ENCODE measurements around the gene DPP4. TPM values are rescaled to one million over a fixed set of nuclear protein-coding genes. Genes with fewer than 3 reads are reported as not detected.
A peak's percentile ranks its signal among the peaks of the same experiment; 100 is the strongest.

DPP4 gene
- total and polyA plus RNA-seq, 2 donors: 4.2 to 23.9 TPM

DNA sequence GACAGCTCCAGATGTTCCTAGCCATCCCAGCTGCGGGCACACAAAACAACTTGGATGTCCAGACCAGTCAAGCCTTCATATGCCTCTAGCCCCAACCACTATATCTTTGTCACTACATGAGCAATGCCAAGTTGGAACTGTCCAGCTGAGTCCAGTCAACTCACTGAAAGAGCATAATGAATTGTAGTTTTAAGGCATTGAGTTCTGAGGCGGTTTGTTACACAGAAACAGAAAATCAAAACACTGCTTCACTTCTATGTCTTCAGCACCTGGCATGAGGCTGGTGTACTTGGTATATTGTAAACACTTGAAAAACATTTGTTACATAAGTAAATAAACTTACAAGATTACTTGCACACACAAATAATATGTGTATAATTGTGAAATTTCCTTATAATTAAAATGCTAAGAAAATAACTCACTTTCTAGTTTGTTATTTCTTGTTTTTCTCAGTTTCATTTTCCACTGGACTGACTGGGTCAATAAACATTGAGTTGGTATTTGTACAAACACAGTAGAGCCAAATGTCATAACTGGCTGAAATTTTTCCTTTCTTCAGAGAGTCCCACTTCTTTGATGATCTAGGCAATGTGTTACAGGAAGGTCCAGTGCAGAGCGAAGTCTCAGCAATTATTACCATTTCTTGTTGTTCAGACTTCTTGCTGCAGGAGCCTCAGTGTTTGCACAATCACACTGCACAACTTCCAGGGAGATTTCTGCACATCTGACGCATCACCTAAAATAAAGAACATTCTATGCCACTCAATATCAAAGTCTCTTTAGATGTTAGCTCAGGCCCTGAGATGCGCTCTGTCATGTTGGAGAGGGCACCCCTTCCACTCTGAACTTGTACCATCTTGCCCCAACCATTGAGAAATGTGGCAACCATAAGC, 38.2 kb upstream of the DPP4 start:
- no peaks in the 10 kb centered on the region for H3K36me3 ChIP-seq (ENCODE audit: control insufficient read depth in 2 of 2, insufficient read depth in 2 of 2, low read length in 1 of 2)
- peaks cover 0 to 2% of the 10 kb centered on the region in 2 donors for H3K4me1 ChIP-seq (ENCODE audit: control insufficient read depth in 2 of 2, insufficient read depth in 2 of 2, low read length in 2 of 2)
- H3K4me3 ChIP-seq (ENCODE audit: low read length in 2 of 2): no peak overlapping the region
- DNase-seq (ENCODE audit: low read depth in 6 of 9, low spot score in 9 of 9): no peak
- H3K27me3 ChIP-seq (ENCODE audit: control insufficient read depth in 2 of 2, insufficient read depth in 1 of 2, low read length in 1 of 2): no peaks in the 10 kb centered on the region
- H3K9me3 ChIP-seq (ENCODE audit: control insufficient read depth in 2 of 2, insufficient read depth in 1 of 2, low read length in 1 of 2): peaks cover 0 to 4% of the 10 kb centered on the region in 2 donors
- WGBS: 97% methylated on average over 5 of the region's 5 CpGs
- no peak overlapping the region for H3K27ac ChIP-seq (ENCODE audit: low read depth in 1 of 2, low read length in 1 of 2)

DNA sequence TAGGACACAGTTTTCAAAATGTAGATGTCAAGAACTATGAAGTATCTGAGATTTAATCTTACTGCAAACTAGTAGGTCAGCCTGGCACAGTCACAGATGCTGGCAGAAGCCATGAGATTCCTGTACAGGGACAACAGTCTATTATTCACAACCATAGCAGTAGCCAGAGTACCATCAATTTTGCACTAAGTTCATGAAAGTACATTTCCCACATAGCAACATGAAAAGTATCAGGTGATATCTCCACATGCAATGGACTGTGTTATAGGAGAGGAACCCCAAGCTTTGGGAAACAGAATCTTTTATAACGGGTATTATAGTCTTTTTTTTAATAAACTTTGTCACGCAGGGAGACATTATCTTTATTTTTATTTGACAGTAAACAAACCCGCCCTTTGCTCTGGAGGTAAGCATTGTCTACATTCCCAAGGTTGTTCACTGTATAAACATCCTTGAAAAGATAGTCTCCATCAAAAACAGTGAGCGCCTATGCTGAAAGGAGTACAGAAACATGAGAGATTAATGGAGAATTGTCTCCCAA, 33.4 kb upstream of the DPP4 start:
- H3K27me3 ChIP-seq (ENCODE audit: control insufficient read depth in 2 of 2, insufficient read depth in 1 of 2, low read length in 1 of 2): no peaks in the 10 kb centered on the region
- WGBS: 97% methylated on average over 4 of the region's 4 CpGs
- no peak overlapping the region for H3K4me3 ChIP-seq (ENCODE audit: low read length in 2 of 2)
- no peak for DNase-seq (ENCODE audit: low read depth in 6 of 9, low spot score in 9 of 9)
- no peaks in the 10 kb centered on the region for H3K4me1 ChIP-seq (ENCODE audit: control insufficient read depth in 2 of 2, insufficient read depth in 2 of 2, low read length in 2 of 2)
- no peaks in the 10 kb centered on the region for H3K36me3 ChIP-seq (ENCODE audit: control insufficient read depth in 2 of 2, insufficient read depth in 2 of 2, low read length in 1 of 2)
- H3K27ac ChIP-seq (ENCODE audit: low read depth in 1 of 2, low read length in 1 of 2): no peak overlapping the region
- no peaks in the 10 kb centered on the region for H3K9me3 ChIP-seq (ENCODE audit: control insufficient read depth in 2 of 2, insufficient read depth in 1 of 2, low read length in 1 of 2)

DNA sequence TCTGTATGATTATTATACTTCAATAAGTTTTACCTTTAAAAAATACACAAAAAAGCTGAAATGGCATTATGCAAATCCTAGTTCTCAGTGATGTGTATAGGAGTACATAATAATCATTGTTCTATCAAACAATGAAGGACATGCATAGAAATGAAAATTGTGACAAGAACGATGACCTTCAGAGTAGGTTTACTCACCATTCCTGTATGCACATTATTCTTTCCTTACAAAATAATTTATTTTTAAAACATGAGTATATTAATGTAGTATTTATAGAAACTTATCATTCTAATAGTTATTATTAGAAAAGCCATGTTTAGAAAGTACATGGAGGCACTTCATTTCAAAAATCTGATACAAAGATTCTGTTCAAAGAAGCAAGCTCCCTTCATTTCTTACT, 32.7 kb upstream of the DPP4 start:
- Histone ChIP-seq H3K4me1 (ENCODE audit: control insufficient read depth in 2 of 2, insufficient read depth in 2 of 2, low read length in 2 of 2) (no peaks in the 10 kb centered on the region), H3K27me3 (ENCODE audit: control insufficient read depth in 2 of 2, insufficient read depth in 1 of 2, low read length in 1 of 2) (no peaks in the 10 kb centered on the region), H3K27ac (ENCODE audit: low read depth in 1 of 2, low read length in 1 of 2) (no peak overlapping the region), H3K4me3 (ENCODE audit: low read length in 2 of 2) (no peak overlapping the region), H3K9me3 (ENCODE audit: control insufficient read depth in 2 of 2, insufficient read depth in 1 of 2, low read length in 1 of 2) (no peaks in the 10 kb centered on the region), H3K36me3 (ENCODE audit: control insufficient read depth in 2 of 2, insufficient read depth in 2 of 2, low read length in 1 of 2) (no peaks in the 10 kb centered on the region)
- no peak for DNase-seq (ENCODE audit: low read depth in 6 of 9, low spot score in 9 of 9)
- 97% methylated on average over 1 of the region's 1 CpG for WGBS

DNA sequence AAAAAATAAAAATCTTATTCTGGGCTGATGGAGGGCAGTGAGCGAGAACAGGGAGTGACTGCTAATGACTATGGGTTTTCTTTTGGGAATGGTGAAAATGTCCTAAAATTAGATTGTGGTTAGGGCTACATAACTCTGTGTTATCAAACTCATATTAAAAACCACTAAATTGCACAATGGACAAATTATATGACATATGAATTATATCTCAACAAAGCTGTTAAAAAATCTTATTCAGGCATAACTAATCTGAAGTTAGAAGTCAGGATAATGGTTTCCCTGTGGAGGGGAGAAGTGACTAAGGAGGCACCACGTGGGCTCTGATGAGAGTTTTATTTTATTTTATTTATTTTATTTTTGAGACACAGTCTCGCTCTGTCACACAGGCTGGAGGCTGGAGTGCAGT, 32.1 kb upstream of the DPP4 start:
- no peak for DNase-seq (ENCODE audit: low read depth in 6 of 9, low spot score in 9 of 9)
- Histone ChIP-seq H3K9me3 (ENCODE audit: control insufficient read depth in 2 of 2, insufficient read depth in 1 of 2, low read length in 1 of 2) (no peaks in the 10 kb centered on the region), H3K27ac (ENCODE audit: low read depth in 1 of 2, low read length in 1 of 2) (no peak overlapping the region), H3K36me3 (ENCODE audit: control insufficient read depth in 2 of 2, insufficient read depth in 2 of 2, low read length in 1 of 2) (no peaks in the 10 kb centered on the region), H3K4me1 (ENCODE audit: control insufficient read depth in 2 of 2, insufficient read depth in 2 of 2, low read length in 2 of 2) (no peaks in the 10 kb centered on the region), H3K4me3 (ENCODE audit: low read length in 2 of 2) (no peak overlapping the region), H3K27me3 (ENCODE audit: control insufficient read depth in 2 of 2, insufficient read depth in 1 of 2, low read length in 1 of 2) (no peaks in the 10 kb centered on the region)
- WGBS: 86% methylated on average over 3 of the region's 3 CpGs

DNA sequence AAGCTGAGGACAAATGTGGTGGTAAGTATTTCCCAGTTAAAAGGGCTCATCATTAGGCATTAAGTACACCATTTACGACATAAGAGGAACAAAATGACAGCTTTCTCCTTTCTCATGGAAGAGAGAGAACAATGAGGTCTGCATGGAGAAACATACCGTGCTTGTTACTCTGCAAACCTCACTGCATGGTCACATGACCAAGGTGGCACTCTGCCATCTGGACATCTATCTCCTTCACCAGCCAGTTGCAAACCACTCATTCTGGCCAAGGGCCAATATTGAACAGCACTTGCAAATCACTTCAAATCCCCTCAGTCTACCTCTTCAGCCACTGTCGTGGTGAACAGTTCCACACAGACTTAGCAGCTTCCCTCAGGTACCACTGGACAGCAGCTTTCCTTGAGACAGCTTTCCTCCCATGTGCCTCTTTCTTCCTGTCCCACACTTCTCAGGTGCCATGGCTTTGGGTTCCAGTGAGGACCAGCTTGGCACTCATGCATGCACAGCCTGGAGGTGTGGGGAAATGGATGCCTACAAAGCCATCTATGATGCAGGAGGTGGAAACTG, 29.5 kb upstream of the DPP4 start:
- 85% methylated on average over 3 of the region's 3 CpGs for WGBS
- H3K36me3 ChIP-seq (ENCODE audit: control insufficient read depth in 2 of 2, insufficient read depth in 2 of 2, low read length in 1 of 2): no peaks in the 10 kb centered on the region

DNA sequence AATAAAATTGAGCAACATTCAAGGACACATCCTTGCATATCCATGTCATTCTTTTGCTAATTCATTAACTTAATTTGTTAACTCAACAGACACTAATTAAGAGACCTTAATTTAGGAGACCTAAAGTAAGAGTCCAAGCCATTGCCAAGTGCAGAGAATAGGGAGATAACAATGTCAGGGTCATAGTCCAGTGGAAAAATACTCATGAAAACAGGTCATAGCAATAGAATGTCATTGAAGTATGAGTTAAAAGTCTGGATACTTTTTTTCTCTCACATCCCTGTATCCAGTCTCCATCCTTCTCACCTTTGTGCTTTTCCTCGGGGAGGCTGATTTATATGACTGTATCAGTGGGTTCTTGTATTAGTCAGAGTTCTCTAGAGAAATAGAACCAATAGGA, 26.6 kb upstream of the DPP4 start:
- Histone ChIP-seq H3K4me3 (ENCODE audit: low read length in 2 of 2) (no peak overlapping the region), H3K27ac (ENCODE audit: low read depth in 1 of 2, low read length in 1 of 2) (no peak overlapping the region), H3K9me3 (ENCODE audit: control insufficient read depth in 2 of 2, insufficient read depth in 1 of 2, low read length in 1 of 2) (no peaks in the 10 kb centered on the region), H3K4me1 (ENCODE audit: control insufficient read depth in 2 of 2, insufficient read depth in 2 of 2, low read length in 2 of 2) (no peaks in the 10 kb centered on the region), H3K36me3 (ENCODE audit: control insufficient read depth in 2 of 2, insufficient read depth in 2 of 2, low read length in 1 of 2) (no peaks in the 10 kb centered on the region), H3K27me3 (ENCODE audit: control insufficient read depth in 2 of 2, insufficient read depth in 1 of 2, low read length in 1 of 2) (no peaks in the 10 kb centered on the region)
- WGBS: 43% methylated on average over 1 of the region's 1 CpG
- DNase-seq (ENCODE audit: low read depth in 6 of 9, low spot score in 9 of 9): no peak

More for the DNA sequence above, 29.5 kb upstream of the DPP4 start:
- no peak overlapping the region for H3K27ac ChIP-seq (ENCODE audit: low read depth in 1 of 2, low read length in 1 of 2)
- H3K4me3 ChIP-seq (ENCODE audit: low read length in 2 of 2): no peak overlapping the region
- no peaks in the 10 kb centered on the region for H3K27me3 ChIP-seq (ENCODE audit: control insufficient read depth in 2 of 2, insufficient read depth in 1 of 2, low read length in 1 of 2)
- DNase-seq (ENCODE audit: low read depth in 6 of 9, low spot score in 9 of 9): no peak
- H3K4me1 ChIP-seq (ENCODE audit: control insufficient read depth in 2 of 2, insufficient read depth in 2 of 2, low read length in 2 of 2): no peaks in the 10 kb centered on the region
- H3K9me3 ChIP-seq (ENCODE audit: control insufficient read depth in 2 of 2, insufficient read depth in 1 of 2, low read length in 1 of 2): no peaks in the 10 kb centered on the region

DNA sequence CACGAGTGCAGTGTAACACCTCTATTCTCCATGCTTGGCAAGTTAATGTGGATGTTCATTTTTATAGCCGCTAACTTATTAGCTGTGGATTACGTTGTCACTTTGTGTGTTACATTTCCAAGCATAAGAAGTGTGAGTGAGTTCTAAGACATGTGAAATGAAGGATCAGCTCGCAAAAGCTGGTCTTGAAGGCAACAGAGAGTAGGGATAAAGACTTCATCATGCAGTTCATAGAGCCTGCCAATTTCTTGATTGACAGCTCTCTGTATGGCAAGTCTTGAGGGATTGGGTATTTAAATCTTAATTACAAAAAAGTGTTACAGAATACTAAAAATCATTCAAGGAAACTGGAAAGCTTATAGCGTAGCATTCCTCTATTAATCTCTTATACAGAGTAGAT, 25.8 kb upstream of the DPP4 start:
- Histone ChIP-seq H3K27ac (ENCODE audit: low read depth in 1 of 2, low read length in 1 of 2) (no peak overlapping the region), H3K27me3 (ENCODE audit: control insufficient read depth in 2 of 2, insufficient read depth in 1 of 2, low read length in 1 of 2) (no peaks in the 10 kb centered on the region), H3K36me3 (ENCODE audit: control insufficient read depth in 2 of 2, insufficient read depth in 2 of 2, low read length in 1 of 2) (no peaks in the 10 kb centered on the region), H3K9me3 (ENCODE audit: control insufficient read depth in 2 of 2, insufficient read depth in 1 of 2, low read length in 1 of 2) (no peaks in the 10 kb centered on the region), H3K4me3 (ENCODE audit: low read length in 2 of 2) (no peak overlapping the region), H3K4me1 (ENCODE audit: control insufficient read depth in 2 of 2, insufficient read depth in 2 of 2, low read length in 2 of 2) (no peaks in the 10 kb centered on the region)
- DNase-seq (ENCODE audit: low read depth in 6 of 9, low spot score in 9 of 9): no peak
- 97% methylated on average over 5 of the region's 5 CpGs for WGBS

DNA sequence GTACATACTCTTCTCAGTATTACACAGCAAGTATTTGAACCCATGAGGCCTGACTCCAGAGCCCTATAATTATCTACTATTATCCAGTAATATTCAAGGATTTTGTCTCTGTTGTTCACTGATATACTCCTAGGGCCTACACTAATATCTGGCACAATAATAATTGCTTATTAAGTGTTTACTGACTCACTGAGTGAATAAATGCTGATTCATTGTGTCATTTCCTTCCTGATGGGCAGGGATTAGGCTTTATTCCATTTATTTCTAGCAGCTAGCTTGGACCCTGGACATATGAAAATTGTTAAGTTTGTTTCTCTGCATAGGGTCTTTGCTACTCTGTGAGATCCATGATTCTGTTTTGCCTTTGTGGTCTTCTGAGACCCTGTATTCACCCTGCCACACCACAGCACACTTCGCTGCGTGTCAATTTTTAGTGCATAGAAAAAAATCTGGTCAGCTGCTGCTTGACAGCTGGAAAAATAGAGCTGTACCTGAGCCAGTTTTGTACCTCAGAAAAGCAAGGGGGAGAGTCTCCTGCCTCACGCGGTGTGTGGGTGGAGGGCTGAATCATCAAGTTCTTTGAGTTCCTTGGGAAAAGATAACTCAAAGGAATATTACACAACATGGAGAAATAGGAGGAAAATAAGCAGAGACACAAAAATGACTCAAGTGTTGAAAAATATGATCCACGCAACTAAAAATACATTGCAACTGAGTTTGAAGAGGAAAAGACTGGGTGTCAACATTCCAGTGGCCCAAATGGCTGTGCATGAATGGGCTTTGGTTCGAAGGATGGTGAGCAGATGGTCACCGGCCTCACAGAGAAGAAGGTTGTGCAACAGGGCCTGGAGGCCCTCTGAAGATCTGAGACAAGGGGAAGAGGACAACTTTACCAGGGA, 18.9 kb upstream of the DPP4 start:
- Histone ChIP-seq H3K4me3 (ENCODE audit: low read length in 2 of 2) (no peak overlapping the region), H3K9me3 (ENCODE audit: control insufficient read depth in 2 of 2, insufficient read depth in 1 of 2, low read length in 1 of 2) (no peaks in the 10 kb centered on the region), H3K36me3 (ENCODE audit: control insufficient read depth in 2 of 2, insufficient read depth in 2 of 2, low read length in 1 of 2) (no peaks in the 10 kb centered on the region), H3K27ac (ENCODE audit: low read depth in 1 of 2, low read length in 1 of 2) (peak overlapping the region in 1 of 2 donors; percentile 26), H3K27me3 (ENCODE audit: control insufficient read depth in 2 of 2, insufficient read depth in 1 of 2, low read length in 1 of 2) (no peaks in the 10 kb centered on the region), H3K4me1 (ENCODE audit: control insufficient read depth in 2 of 2, insufficient read depth in 2 of 2, low read length in 2 of 2) (no peaks in the 10 kb centered on the region)
- no peak for DNase-seq (ENCODE audit: low read depth in 6 of 9, low spot score in 9 of 9)
- WGBS: 95% methylated on average over 7 of the region's 7 CpGs

All from thymus (tissue), 11 donors.